PC-3 (cell line): ENCODE measurements around the gene ADORA2B. TPM values are rescaled to one million over a fixed set of nuclear protein-coding genes. Genes with fewer than 3 reads are reported as not detected.

Source experiments
- ATAC-seq: fragments of 200-7000 bp; cut with Tn5 transposase; 2 replicates; pipeline ENCODE4 v1.9.1; 2020; ENCODE audit warnings: mild to moderate bottlenecking, moderate library complexity
- BruUV-seq: library from RNA; stranded (reverse); fragments of 400-500 nt; replicated peaks from 2 replicates; lab custom pipeline; 2021; lab: Mats Ljungman, UMichigan
- CTCF ChIA-PET: fragments of 300-600 bp; sonication (Branson Sonifier 250); formaldehyde crosslinking; loops from one replicate; lab custom pipeline; 2022; ENCODE audit warnings: antibody characterized with exemption; lab: Charles Lee
- POLR2A ChIA-PET: fragments of 300-600 bp; sonication (Branson Sonifier 250); formaldehyde crosslinking; loops from one replicate; lab custom pipeline; 2022; ENCODE audit warnings: antibody characterized with exemption; ENCODE audit not compliant: unreplicated experiment; lab: Charles Lee
- DNase-seq: peaks from one replicate; pipeline ENCODE4 v3.0.0-alpha.2; 2015
- H2AFZ ChIP-seq: fragments of 300-600 bp; sonication (generic); 2 replicates; pipeline ENCODE4 v1.6.0; 2016; ENCODE audit warnings: antibody characterized with exemption, low read length
- H3F3A ChIP-seq: fragments of 300-600 bp; sonication (generic); one replicate; pipeline ENCODE4 v1.6.0; 2017; ENCODE audit warnings: antibody characterized with exemption, low read length, control low read depth, mild to moderate bottlenecking; ENCODE audit not compliant: unreplicated experiment
- H3K27ac ChIP-seq: fragments of 300-600 bp; sonication (generic); 2 replicates; pipeline ENCODE4 v1.5.1; 2016; ENCODE audit warnings: mild to moderate bottlenecking, low read length
- H3K27me3 ChIP-seq: fragments of 300-600 bp; sonication (generic); 2 replicates; pipeline ENCODE4 v1.6.1; 2016; ENCODE audit warnings: low read length, mixed read lengths
- H3K36me3 ChIP-seq: fragments of 300-600 bp; sonication (generic); 2 replicates; pipeline ENCODE4 v1.6.1; 2016; ENCODE audit warnings: low read depth, mixed run types, low read length, mixed read lengths
- H3K4me1 ChIP-seq: fragments of 300-600 bp; sonication (generic); 2 replicates; pipeline ENCODE4 v1.5.1; 2016; ENCODE audit warnings: low read length; ENCODE audit not compliant: insufficient read depth
- H3K4me2 ChIP-seq: fragments of 300-600 bp; sonication (generic); 2 replicates; pipeline ENCODE4 v1.6.0; 2016; ENCODE audit warnings: low read length
- H3K4me3 ChIP-seq: fragments of 300-600 bp; sonication (generic); 2 replicates; pipeline ENCODE4 v1.5.1; 2016; ENCODE audit warnings: mild to moderate bottlenecking, low read length, mixed read lengths
- H3K79me2 ChIP-seq: fragments of 300-600 bp; sonication (generic); 2 replicates; pipeline ENCODE4 v1.6.1; 2017; ENCODE audit warnings: low read length, mixed read lengths
- H3K9ac ChIP-seq: fragments of 300-600 bp; sonication (generic); 2 replicates; pipeline ENCODE4 v1.6.0; 2016; ENCODE audit warnings: mild to moderate bottlenecking, low read length
- H3K9me2 ChIP-seq: fragments of 300-600 bp; sonication (generic); replicated peaks from 2 replicates; pipeline ENCODE4 v1.6.1; 2016; ENCODE audit warnings: mixed run types, low read length, mixed read lengths
- H3K9me3 ChIP-seq: fragments of 300-600 bp; sonication (generic); 2 replicates; pipeline ENCODE4 v1.6.1; 2016; ENCODE audit warnings: low read length, mixed read lengths
- H4K20me1 ChIP-seq: fragments of 300-600 bp; sonication (generic); 2 replicates; pipeline ENCODE4 v1.6.1; 2016; ENCODE audit warnings: low read length, mixed read lengths
- CTCF ChIP-seq: fragments of 300-600 bp; sonication (generic); conservative IDR thresholded peaks from 2 replicates; pipeline ENCODE4 v1.5.1; 2017; ENCODE audit warnings: antibody characterized with exemption, low read depth, mild to moderate bottlenecking, low read length
- EZH2 ChIP-seq: fragments of 300-600 bp; sonication (generic); IDR thresholded peaks from one replicate; pipeline ENCODE4 v1.6.1; 2017; ENCODE audit warnings: antibody characterized with exemption, mild to moderate bottlenecking, low read length; ENCODE audit not compliant: unreplicated experiment
- EZH2phosphoT487 ChIP-seq: fragments of 300-600 bp; sonication (generic); IDR thresholded peaks from 2 replicates; pipeline ENCODE4 v1.6.1; 2018; ENCODE audit warnings: mild to moderate bottlenecking, antibody characterized with exemption, low read length, borderline replicate concordance
- intact Hi-C: fragments of 100-400 bp; cut with micrococcal nuclease; formaldehyde crosslinking; loops from 2 replicates; pipeline ENCODE4 v1.9.0; 2023
- total RNA-seq: library from RNA; depleted of rRNA; stranded (reverse); fragments of >200 nt; gene quantifications from 2 replicates; pipeline ENCODE4 v1.2.3, GENCODE V29; 2014

Gene ADORA2B
- total RNA-seq, 1 experiment from 2014 or later, result 118 TPM

GRCh38 chr17:15915961-15916360 is 29.0 kb upstream of the ADORA2B start:
- intact Hi-C loops, result no loop called here
- no peaks in the 10 kb centered on the region for H3K9me3 ChIP-seq
- H3K4me1 ChIP-seq, result peaks cover 48% of the 10 kb centered on the region
- no peak overlapping the region for H2AFZ ChIP-seq
- no peak for TF ChIP-seq CTCF
- no peak for TF ChIP-seq EZH2
- no peak for TF ChIP-seq EZH2phosphoT487
- POLR2A ChIA-PET, result no interaction called here
- CTCF ChIA-PET, result no interaction called here
- no peaks in the 10 kb centered on the region for H3K79me2 ChIP-seq
- H3K4me3 ChIP-seq, result no peak overlapping the region
- H3K9ac ChIP-seq, result no peak overlapping the region
- no peak for DNase-seq
- H3K36me3 ChIP-seq, result no peaks in the 10 kb centered on the region
- H3F3A ChIP-seq, result peaks cover 6% of the 10 kb centered on the region
- H3K9me2 ChIP-seq, result no peaks in the 10 kb centered on the region
- ATAC-seq, result no peak
- H3K27me3 ChIP-seq, result no peaks in the 10 kb centered on the region
- H4K20me1 ChIP-seq, result no peaks in the 10 kb centered on the region
- H3K27ac ChIP-seq, result peak overlapping the region; percentile 84; the same call in 1 of the 2 replicates
- no peak overlapping the region for H3K4me2 ChIP-seq
- no TSS peak for BruUV-seq

GRCh38 chr17:15917021-15917437 is 27.9 kb upstream of the ADORA2B start:
- Histone ChIP-seq H3K4me1 (peaks cover 50% of the 10 kb centered on the region), H4K20me1 (no peaks in the 10 kb centered on the region), H3K9me2 (no peaks in the 10 kb centered on the region), H3K27ac (no peak overlapping the region), H3K4me3 (no peak overlapping the region), H3K9me3 (no peaks in the 10 kb centered on the region), H3K27me3 (no peaks in the 10 kb centered on the region), H3K79me2 (no peaks in the 10 kb centered on the region), H3K36me3 (no peaks in the 10 kb centered on the region), H2AFZ (no peak overlapping the region), H3F3A (peaks cover 12% of the 10 kb centered on the region), H3K9ac (no peak overlapping the region), H3K4me2 (no peak overlapping the region)
- no TSS peak for BruUV-seq
- intact Hi-C loops, result no loop called here
- DNase-seq (no peak), ATAC-seq (no peak)
- TF ChIP-seq EZH2phosphoT487 (no peak), CTCF (no peak), EZH2 (no peak)
- ChIA-PET POLR2A (no interaction called here), CTCF (no interaction called here)

GRCh38 chr17:15917438-15918027 is 27.4 kb upstream of the ADORA2B start:
- Histone ChIP-seq H3F3A (peaks cover 12% of the 10 kb centered on the region), H3K4me3 (no peak overlapping the region), H3K9ac (peak overlapping the region; percentile 78), H3K27me3 (no peaks in the 10 kb centered on the region), H3K36me3 (no peaks in the 10 kb centered on the region), H3K9me2 (no peaks in the 10 kb centered on the region), H4K20me1 (no peaks in the 10 kb centered on the region), H3K4me2 (peak overlapping the region; percentile 33), H3K4me1 (peaks cover 54% of the 10 kb centered on the region), H2AFZ (0 out of 2 replicates have a peak overlapping the region, but pooled peaks have one; percentile 28), H3K9me3 (no peaks in the 10 kb centered on the region), H3K79me2 (no peaks in the 10 kb centered on the region), H3K27ac (peak overlapping the region; percentile 93)
- intact Hi-C loops, result no loop called here
- CTCF ChIA-PET, result no interaction called here
- no TSS peak for BruUV-seq
- DNase-seq (no peak), ATAC-seq (no peak)
- TF ChIP-seq EZH2, result no peak
- TF ChIP-seq CTCF, result no peak
- TF ChIP-seq EZH2phosphoT487, result no peak
- POLR2A ChIA-PET, result no interaction called here
